Bronchial epithelial cell (primary cell): Measurements from ENCODE around the gene RBM12. TPM values are rescaled to one million over a fixed set of nuclear protein-coding genes. Genes with fewer than 3 reads are reported as not detected.

Experiments used
- DNase-seq: peaks from one replicate; pipeline ENCODE4 v3.0.0-alpha.2; 2010; ENCODE audit warnings: low read depth
- FAIRE-seq: peaks from 2 replicates; lab custom pipeline; 2011; peaks lifted over from hg19 to GRCh38; lab: Jason Lieb, UNC
- H3K27me3 ChIP-seq: 2 replicates; pipeline ENCODE4 v1.5.1; 2011; ENCODE audit warnings: low read length; ENCODE audit not compliant: control insufficient read depth, insufficient read depth
- H3K36me3 ChIP-seq: 2 replicates; pipeline ENCODE4 v1.5.1; 2011; ENCODE audit warnings: low read length; ENCODE audit not compliant: control insufficient read depth, insufficient read depth
- H3K4me3 ChIP-seq: 2 replicates; pipeline ENCODE4 v1.5.1; 2011; ENCODE audit warnings: mild to moderate bottlenecking, low read depth, low read length, control low read depth
- total RNA-seq: library from RNA; depleted of rRNA; stranded (reverse); fragments of >200 nt; gene quantifications from 2 replicates; pipeline ENCODE4 v1.2.1, GENCODE V29; 2014
- TF ChIP-seq, protein P1 (sequence below): IDR thresholded peaks from 2 replicates; pipeline ENCODE4 v1.5.1; 2011; ENCODE audit warnings: mild to moderate bottlenecking, moderate library complexity, low read length, control low read depth, inconsistent platforms; ENCODE audit not compliant: insufficient read depth, severe bottlenecking

Gene RBM12
- total RNA-seq, 1 donor from 2014 or later = 40.0 TPM

DNA sequence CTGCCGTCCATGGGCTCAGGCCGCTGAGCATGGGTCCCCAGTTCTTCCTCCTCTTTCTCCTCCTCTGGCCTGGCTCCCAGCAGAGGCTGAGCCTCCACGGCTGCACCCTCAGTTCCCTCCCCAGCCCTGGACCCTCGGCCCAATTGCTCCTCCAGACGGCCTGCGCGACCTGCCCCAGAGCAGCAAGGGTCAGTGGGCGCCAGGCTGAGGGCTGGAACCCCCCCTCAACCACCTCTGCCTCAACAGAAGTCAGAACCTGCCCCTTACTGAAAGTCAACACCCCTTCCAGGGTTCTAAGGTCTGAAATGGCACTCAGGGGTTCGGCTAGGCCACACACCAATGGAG lies 65.0 kb downstream of the RBM12 start:
- Histone ChIP-seq H3K4me3 (no peak overlapping the region), H3K36me3 (no peaks in the 10 kb centered on the region), H3K27me3 (peaks cover 22% of the 10 kb centered on the region)
- TF ChIP-seq, protein P1, sequence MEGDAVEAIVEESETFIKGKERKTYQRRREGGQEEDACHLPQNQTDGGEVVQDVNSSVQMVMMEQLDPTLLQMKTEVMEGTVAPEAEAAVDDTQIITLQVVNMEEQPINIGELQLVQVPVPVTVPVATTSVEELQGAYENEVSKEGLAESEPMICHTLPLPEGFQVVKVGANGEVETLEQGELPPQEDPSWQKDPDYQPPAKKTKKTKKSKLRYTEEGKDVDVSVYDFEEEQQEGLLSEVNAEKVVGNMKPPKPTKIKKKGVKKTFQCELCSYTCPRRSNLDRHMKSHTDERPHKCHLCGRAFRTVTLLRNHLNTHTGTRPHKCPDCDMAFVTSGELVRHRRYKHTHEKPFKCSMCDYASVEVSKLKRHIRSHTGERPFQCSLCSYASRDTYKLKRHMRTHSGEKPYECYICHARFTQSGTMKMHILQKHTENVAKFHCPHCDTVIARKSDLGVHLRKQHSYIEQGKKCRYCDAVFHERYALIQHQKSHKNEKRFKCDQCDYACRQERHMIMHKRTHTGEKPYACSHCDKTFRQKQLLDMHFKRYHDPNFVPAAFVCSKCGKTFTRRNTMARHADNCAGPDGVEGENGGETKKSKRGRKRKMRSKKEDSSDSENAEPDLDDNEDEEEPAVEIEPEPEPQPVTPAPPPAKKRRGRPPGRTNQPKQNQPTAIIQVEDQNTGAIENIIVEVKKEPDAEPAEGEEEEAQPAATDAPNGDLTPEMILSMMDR = no peak
- FAIRE-seq (no peak), DNase-seq (no peak)

Other genes with a start within 250 kb of the RBM12 start
- gene GDF5, start 226.7 kb downstream of the RBM12 start, total RNA-seq = under 0.01 TPM in 2 replicates
- gene CEP250, start 209.3 kb downstream of the RBM12 start, total RNA-seq = 15.0 and 21.9 TPM in 2 replicates
- not detected in 2 replicates for gene C20orf173, start 135.2 kb downstream of the RBM12 start, total RNA-seq
- gene ERGIC3, start 122.8 kb downstream of the RBM12 start, total RNA-seq = 354 and 460 TPM in 2 replicates
- gene SPAG4, start 49.1 kb downstream of the RBM12 start, total RNA-seq = 6.1 and 9.9 TPM in 2 replicates
- gene CPNE1, start within 50 bp of the RBM12 start, total RNA-seq = 76.3 and 85.5 TPM in 2 replicates
- gene NFS1, start 34.5 kb upstream of the RBM12 start, total RNA-seq = 14.1 and 15.5 TPM in 2 replicates
- gene ROMO1, start 34.5 kb upstream of the RBM12 start, total RNA-seq = 165 and 270 TPM in 2 replicates
- gene RBM39, start 77.4 kb upstream of the RBM12 start, total RNA-seq = 322 and 335 TPM in 2 replicates
- 22.8 and 24.0 TPM in 2 replicates for gene PHF20, start 107.1 kb upstream of the RBM12 start, total RNA-seq